A673 (cell line): ENCODE results near the gene BCL2A1. TPM values are rescaled to one million over a fixed set of nuclear protein-coding genes. Genes with fewer than 3 reads are reported as not detected.

Experiments used
- BruUV-seq: library from RNA; stranded (reverse); fragments of 400-500 nt; replicated peaks from 2 replicates; lab custom pipeline; 2021; lab: Mats Ljungman, UMichigan
- CTCF ChIA-PET: fragments of 300-600 bp; sonication (Branson Sonifier 250); formaldehyde crosslinking; loops from one replicate; lab custom pipeline; 2022; ENCODE audit warnings: antibody characterized with exemption; lab: Charles Lee
- POLR2A ChIA-PET: fragments of 300-600 bp; sonication (Branson Sonifier 250); formaldehyde crosslinking; loops from one replicate; lab custom pipeline; 2022; ENCODE audit warnings: antibody characterized with exemption; ENCODE audit not compliant: low non-redundant PET; lab: Charles Lee
- DNase-seq: peaks from one replicate; pipeline ENCODE4 v3.0.0-alpha.2; 2015; ENCODE audit warnings: low spot score
- H3K27ac ChIP-seq: fragments of 200-600 bp; sonication (generic); 2 replicates; pipeline ENCODE4 v1.5.1; 2016; ENCODE audit warnings: mixed run types, low read depth, mild to moderate bottlenecking, mixed read lengths, antibody characterized with exemption, low read length; ENCODE audit not compliant: poor library complexity, severe bottlenecking
- H3K27me3 ChIP-seq: fragments of 200-600 bp; sonication (generic); replicated peaks from 2 replicates; pipeline ENCODE4 v1.6.1; 2017; ENCODE audit warnings: mixed run types, low read depth, mild to moderate bottlenecking, mixed read lengths, antibody characterized with exemption, low read length; ENCODE audit not compliant: insufficient read depth, poor library complexity
- H3K36me3 ChIP-seq: fragments of 200-600 bp; sonication (generic); 2 replicates; pipeline ENCODE4 v1.6.1; 2016; ENCODE audit warnings: mixed run types, mild to moderate bottlenecking, mixed read lengths, antibody characterized with exemption, low read length; ENCODE audit not compliant: insufficient read depth, poor library complexity, severe bottlenecking
- H3K4me1 ChIP-seq: fragments of 200-600 bp; sonication (generic); 2 replicates; pipeline ENCODE4 v1.6.1; 2017; ENCODE audit warnings: mixed run types, mild to moderate bottlenecking, mixed read lengths, antibody characterized with exemption, low read length; ENCODE audit not compliant: insufficient read depth, poor library complexity, severe bottlenecking
- H3K4me3 ChIP-seq: fragments of 200-600 bp; sonication (generic); 2 replicates; pipeline ENCODE4 v1.5.1; 2016; ENCODE audit warnings: low read depth, mixed run types, mild to moderate bottlenecking, mixed read lengths, low read length; ENCODE audit not compliant: poor library complexity, severe bottlenecking
- H3K9me3 ChIP-seq: fragments of 200-600 bp; sonication (generic); 2 replicates; pipeline ENCODE4 v1.6.1; 2016; ENCODE audit warnings: mixed run types, low read depth, mild to moderate bottlenecking, mixed read lengths, antibody characterized with exemption, low read length; ENCODE audit not compliant: poor library complexity, severe bottlenecking
- EZH2 ChIP-seq: fragments of 200-600 bp; sonication (generic); IDR thresholded peaks from 2 replicates; pipeline ENCODE4 v1.6.1; 2017; ENCODE audit warnings: borderline replicate concordance, low read depth, mild to moderate bottlenecking, mixed read lengths, antibody characterized with exemption, low read length; ENCODE audit not compliant: poor library complexity, severe bottlenecking
- intact Hi-C: fragments of 100-400 bp; cut with micrococcal nuclease; formaldehyde crosslinking; loops from one replicate; pipeline ENCODE4 v1.10.0; 2022; ENCODE audit not compliant: unreplicated experiment
- total RNA-seq: library from RNA; stranded (reverse); gene quantifications from 2 replicates; pipeline ENCODE4 v1.2.3, GENCODE V29; 2021
- TF ChIP-seq, protein P1 (sequence below): fragments of 300-800, 200-600 bp; sonication (generic); conservative IDR thresholded peaks from 2 replicates; pipeline ENCODE4 v1.5.1; 2017; ENCODE audit warnings: low read depth, mild to moderate bottlenecking, antibody characterized with exemption, low read length, moderate library complexity, mixed read lengths

BCL2A1 gene
- total RNA-seq, 1 experiment from 2014 or later, result not detected

DNA sequence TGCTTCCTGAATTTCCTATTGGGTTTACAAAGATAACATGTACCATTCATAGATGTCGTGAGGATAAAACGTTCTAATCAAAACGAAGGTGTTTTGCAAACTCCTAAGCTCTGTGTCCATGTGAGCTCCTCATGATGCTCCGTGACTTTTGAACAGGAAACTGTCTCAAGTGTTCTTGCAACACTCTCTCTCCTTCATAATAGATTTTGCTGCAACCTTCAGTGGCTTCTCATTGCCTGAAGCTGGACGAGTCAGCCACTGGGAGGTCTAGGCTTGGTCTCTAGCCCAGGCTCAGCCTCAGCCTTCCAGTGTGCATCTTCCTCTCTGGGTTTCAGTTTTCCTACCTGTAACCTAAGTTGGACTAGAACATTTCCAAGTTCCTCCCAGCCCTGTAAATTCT is 18.7 kb upstream of the BCL2A1 start:
- TF ChIP-seq EZH2, result no peak
- TF ChIP-seq, protein P1, sequence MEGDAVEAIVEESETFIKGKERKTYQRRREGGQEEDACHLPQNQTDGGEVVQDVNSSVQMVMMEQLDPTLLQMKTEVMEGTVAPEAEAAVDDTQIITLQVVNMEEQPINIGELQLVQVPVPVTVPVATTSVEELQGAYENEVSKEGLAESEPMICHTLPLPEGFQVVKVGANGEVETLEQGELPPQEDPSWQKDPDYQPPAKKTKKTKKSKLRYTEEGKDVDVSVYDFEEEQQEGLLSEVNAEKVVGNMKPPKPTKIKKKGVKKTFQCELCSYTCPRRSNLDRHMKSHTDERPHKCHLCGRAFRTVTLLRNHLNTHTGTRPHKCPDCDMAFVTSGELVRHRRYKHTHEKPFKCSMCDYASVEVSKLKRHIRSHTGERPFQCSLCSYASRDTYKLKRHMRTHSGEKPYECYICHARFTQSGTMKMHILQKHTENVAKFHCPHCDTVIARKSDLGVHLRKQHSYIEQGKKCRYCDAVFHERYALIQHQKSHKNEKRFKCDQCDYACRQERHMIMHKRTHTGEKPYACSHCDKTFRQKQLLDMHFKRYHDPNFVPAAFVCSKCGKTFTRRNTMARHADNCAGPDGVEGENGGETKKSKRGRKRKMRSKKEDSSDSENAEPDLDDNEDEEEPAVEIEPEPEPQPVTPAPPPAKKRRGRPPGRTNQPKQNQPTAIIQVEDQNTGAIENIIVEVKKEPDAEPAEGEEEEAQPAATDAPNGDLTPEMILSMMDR, result no peak
- no TSS peak for BruUV-seq
- H3K36me3 ChIP-seq, result no peaks in the 10 kb centered on the region
- intact Hi-C loops, result loop anchor here (5.0 to 10.0 kb wide), 3 partner anchors 92 to 645 kb away; partner anchors contain the start of gene MTHFS
- H3K4me1 ChIP-seq, result no peaks in the 10 kb centered on the region
- peaks cover 5% of the 10 kb centered on the region for H3K27me3 ChIP-seq
- H3K4me3 ChIP-seq, result no peak overlapping the region
- POLR2A ChIA-PET, result no interaction called here
- H3K27ac ChIP-seq, result no peak overlapping the region
- CTCF ChIA-PET, result no interaction called here
- DNase-seq, result no peak
- H3K9me3 ChIP-seq, result no peaks in the 10 kb centered on the region

DNA sequence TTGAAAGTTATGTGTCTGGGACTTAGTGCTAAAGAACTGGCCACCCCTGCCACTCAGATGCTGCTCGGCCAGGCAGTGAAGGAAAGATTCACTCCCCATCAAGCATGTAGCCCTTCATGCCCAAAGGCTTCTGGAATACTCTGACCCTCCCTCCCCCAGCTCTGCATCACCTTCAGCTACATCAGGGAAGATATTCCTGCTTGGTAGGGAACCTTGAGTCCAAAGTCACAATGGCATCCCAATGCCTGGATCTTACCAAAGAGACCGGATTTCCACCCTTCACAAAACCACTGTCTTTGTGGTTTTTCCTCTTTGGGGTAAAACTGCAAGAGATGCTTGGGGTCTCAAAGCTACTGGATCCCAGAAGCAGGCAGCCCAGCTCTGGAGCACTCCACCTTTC is 18.2 kb upstream of the BCL2A1 start:
- intact Hi-C loops, result no loop called here
- TF ChIP-seq, protein P1, result no peak
- TF ChIP-seq EZH2, result no peak
- no peak overlapping the region for H3K27ac ChIP-seq
- H3K27me3 ChIP-seq, result peaks cover 5% of the 10 kb centered on the region
- DNase-seq, result no peak
- POLR2A ChIA-PET, result no interaction called here
- no peaks in the 10 kb centered on the region for H3K36me3 ChIP-seq
- no peak overlapping the region for H3K4me3 ChIP-seq
- CTCF ChIA-PET, result no interaction called here
- no peaks in the 10 kb centered on the region for H3K9me3 ChIP-seq
- BruUV-seq, result no TSS peak
- no peaks in the 10 kb centered on the region for H3K4me1 ChIP-seq

DNA sequence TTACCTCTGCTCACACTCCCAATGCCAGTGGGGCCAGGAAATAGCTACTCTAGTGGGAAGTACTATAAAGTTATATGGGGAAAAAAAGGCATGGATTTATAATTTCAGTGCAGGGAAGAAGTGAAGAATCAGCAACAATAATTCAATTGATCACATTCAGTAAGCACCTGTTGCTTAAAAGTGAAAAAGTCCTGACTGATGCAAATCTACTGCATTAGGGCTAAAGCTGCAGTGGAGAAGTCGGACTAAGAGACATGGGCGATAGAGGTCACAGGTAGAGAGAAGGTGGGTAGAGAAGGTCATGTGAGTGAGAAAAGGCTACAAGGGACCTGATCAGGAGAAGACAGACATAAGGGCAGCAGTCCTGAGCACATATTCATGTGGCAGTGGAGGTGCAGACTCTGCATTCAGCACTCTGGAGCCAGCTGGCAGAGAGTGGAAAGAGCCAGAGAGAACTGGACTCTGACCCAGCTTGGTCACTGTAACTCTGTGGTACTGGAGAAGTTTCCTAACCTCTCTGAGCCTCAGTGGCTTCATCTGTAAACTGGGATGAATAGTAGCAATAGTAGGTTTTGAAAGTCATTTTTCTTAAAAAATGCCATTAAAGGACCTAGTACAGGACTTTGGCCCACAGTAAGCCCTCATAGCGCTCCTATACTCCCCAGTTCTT is 17.6 kb upstream of the BCL2A1 start:
- no TSS peak for BruUV-seq
- Histone ChIP-seq H3K36me3 (no peaks in the 10 kb centered on the region), H3K4me3 (no peak overlapping the region), H3K27ac (no peak overlapping the region), H3K27me3 (peaks cover 5% of the 10 kb centered on the region), H3K9me3 (no peaks in the 10 kb centered on the region), H3K4me1 (no peaks in the 10 kb centered on the region)
- DNase-seq, result no peak
- POLR2A ChIA-PET, result no interaction called here
- intact Hi-C loops, result no loop called here
- CTCF ChIA-PET, result no interaction called here
- no peak for TF ChIP-seq EZH2
- TF ChIP-seq, protein P1, result no peak
